Keratinocyte (primary cell): Measurements from ENCODE around the gene CXCL1. TPM values are rescaled to one million over a fixed set of nuclear protein-coding genes. Genes with fewer than 3 reads are reported as not detected.

Experiments
- DNase-seq: peaks from one replicate; pipeline ENCODE4 v3.0.0-alpha.2; 2011; ENCODE audit warnings: low read depth, missing footprints, low spot score
- FAIRE-seq: peaks from 2 replicates; lab custom pipeline; 2011; peaks lifted over from hg19 to GRCh38; lab: Jason Lieb, UNC
- H2AFZ ChIP-seq: 2 replicates; pipeline ENCODE4 v1.6.0; 2012; ENCODE audit warnings: low read length, control low read depth, inconsistent platforms; ENCODE audit not compliant: control insufficient read depth
- H3K27ac ChIP-seq: 2 replicates; pipeline ENCODE4 v1.5.1; 2011; ENCODE audit warnings: low read length; ENCODE audit not compliant: control insufficient read depth, insufficient read depth
- H3K27me3 ChIP-seq: 3 replicates; pipeline ENCODE4 v1.6.0; 2011; ENCODE audit warnings: low read length; ENCODE audit not compliant: control insufficient read depth, insufficient read depth; ENCODE audit errors: extremely low read depth
- H3K36me3 ChIP-seq, 2 experiments: 2 replicates in 1 of 2; 3 replicates in 1 of 2; pipeline ENCODE4 v1.5.1; 2011; ENCODE audit warnings: low read length in 2 of 2, mild to moderate bottlenecking in 1 of 2; ENCODE audit not compliant: control insufficient read depth in 2 of 2, insufficient read depth in 2 of 2; ENCODE audit errors: extremely low read depth in 1 of 2
- H3K4me1 ChIP-seq: 3 replicates; pipeline ENCODE4 v1.5.1; 2011; ENCODE audit warnings: low read length; ENCODE audit not compliant: control insufficient read depth, insufficient read depth; ENCODE audit errors: extremely low read depth
- H3K4me2 ChIP-seq: 3 replicates; pipeline ENCODE4 v1.6.0; 2011; ENCODE audit warnings: low read depth, low read length; ENCODE audit not compliant: control insufficient read depth, insufficient read depth; ENCODE audit errors: extremely low read depth
- H3K4me3 ChIP-seq, 3 experiments: fragments of 200-600 bp in 1 of 3; sonication (generic) in 1 of 3; 2 replicates in 2 of 3; 3 replicates in 1 of 3; pipeline ENCODE4 v1.5.1; 2011 to 2016; ENCODE audit warnings: low read length in 3 of 3, mild to moderate bottlenecking in 3 of 3, control low read depth in 2 of 3, inconsistent platforms in 1 of 3, low read depth in 1 of 3, mixed read lengths in 1 of 3, mixed run types in 1 of 3, moderate library complexity in 1 of 3; ENCODE audit not compliant: control insufficient read depth in 2 of 3, insufficient read depth in 2 of 3; ENCODE audit errors: extremely low read depth in 1 of 3
- H3K79me2 ChIP-seq: 2 replicates; pipeline ENCODE4 v1.6.0; 2012; ENCODE audit warnings: low read length; ENCODE audit not compliant: control insufficient read depth, insufficient read depth
- H3K9ac ChIP-seq: 3 replicates; pipeline ENCODE4 v1.6.0; 2011; ENCODE audit warnings: low read length; ENCODE audit not compliant: control insufficient read depth, insufficient read depth; ENCODE audit errors: extremely low read depth
- H3K9me1 ChIP-seq: 3 replicates; pipeline ENCODE4 v1.6.0; 2011; ENCODE audit warnings: low read length; ENCODE audit not compliant: control insufficient read depth, insufficient read depth; ENCODE audit errors: extremely low read depth
- H3K9me3 ChIP-seq: 2 replicates; pipeline ENCODE4 v1.5.1; 2012; ENCODE audit warnings: low read depth, low read length; ENCODE audit not compliant: control insufficient read depth
- H4K20me1 ChIP-seq: 3 replicates; pipeline ENCODE4 v1.6.0; 2011; ENCODE audit warnings: low read length; ENCODE audit not compliant: control insufficient read depth, insufficient read depth; ENCODE audit errors: extremely low read depth
- CTCF ChIP-seq, 3 experiments: IDR thresholded peaks in 1 of 3; conservative IDR thresholded peaks in 1 of 3; optimal IDR thresholded peaks in 1 of 3; 2 replicates in 2 of 3; 3 replicates in 1 of 3; pipeline versions ENCODE3 to v1.5.1; 2011; ENCODE audit warnings: low read length in 3 of 3, mild to moderate bottlenecking in 3 of 3, moderate library complexity in 2 of 3, control low read depth in 1 of 3, inconsistent platforms in 1 of 3; ENCODE audit not compliant: insufficient read depth in 2 of 3; ENCODE audit errors: extremely low read depth in 1 of 3
- EZH2 ChIP-seq: IDR thresholded peaks from one replicate; pipeline ENCODE4 v1.6.1; 2012; ENCODE audit warnings: inconsistent platforms, mild to moderate bottlenecking, low read length, moderate library complexity
- dilution Hi-C: fragments of 300-500 bp; cut with MboI; formaldehyde crosslinking; loops from one replicate; pipeline ENCODE4 v1.7.0; 2020; ENCODE audit warnings: low sequenced_read_pairs; ENCODE audit not compliant: extremely low pct_ligation_motif_present
- polyA plus RNA-seq, 5 experiments: library from polyadenylated mRNA; depleted of rRNA in 3 of 5; stranded (reverse) in 3 of 5; stranded (forward) in 1 of 5; unstranded in 1 of 5; fragments of >200 nt; gene quantifications; 1 replicate in 1 of 5; 2 replicates in 3 of 5; 3 replicates in 1 of 5; pipeline versions ENCODE4 v1.2.1 to v1.2.3, GENCODE V29; 2011 to 2012; ENCODE audit warnings: missing spikeins in 2 of 5, low read depth in 1 of 5, low replicate concordance in 1 of 5

CXCL1 gene
- polyA plus RNA-seq, 1 donor (not counting 4 experiments of a cell fraction or from before 2014, with no cell fraction given) = 35.5 TPM

- no peak overlapping the region for H3K4me3 ChIP-seq
- H3K27me3 ChIP-seq = no peaks in the 10 kb centered on the region
- H3K4me2 ChIP-seq = no peak overlapping the region
- H3K36me3 ChIP-seq = peaks cover 0 to 2% of the 10 kb centered on the region in 2 experiments
- dilution Hi-C loops = no loop called here
- H4K20me1 ChIP-seq = no peaks in the 10 kb centered on the region
- H3K79me2 ChIP-seq = no peaks in the 10 kb centered on the region
- no peak overlapping the region for H3K9ac ChIP-seq
- H2AFZ ChIP-seq = no peak overlapping the region
- H3K9me1 ChIP-seq = no peaks in the 10 kb centered on the region
- H3K4me1 ChIP-seq = peaks cover 38% of the 10 kb centered on the region
- no peak for DNase-seq
- no peak overlapping the region for H3K27ac ChIP-seq
- H3K9me3 ChIP-seq = no peaks in the 10 kb centered on the region
- FAIRE-seq = no peak
- TF ChIP-seq CTCF (optimal IDR thresholded peaks at IDR 0.05 in 1 of 3, IDR thresholded peaks at IDR 0.05 in 1 of 3, conservative IDR thresholded peaks at IDR 0.05 in 1 of 3; ENCODE audit: extremely low read depth in 1 of 3, insufficient read depth in 2 of 3, low read length in 3 of 3) = no peak
- TF ChIP-seq EZH2 = no peak
These were observed 3.6 kb upstream of the CXCL1 start for GRCh38 chr4:73865431-73866096.

GRCh38 chr4:73866246-73866645 lies 2.9 kb upstream of the CXCL1 start:
- peaks cover 41% of the 10 kb centered on the region for H3K4me1 ChIP-seq
- no peaks in the 10 kb centered on the region for H4K20me1 ChIP-seq
- TF ChIP-seq CTCF (optimal IDR thresholded peaks at IDR 0.05 in 1 of 3, IDR thresholded peaks at IDR 0.05 in 1 of 3, conservative IDR thresholded peaks at IDR 0.05 in 1 of 3; ENCODE audit: extremely low read depth in 1 of 3, insufficient read depth in 2 of 3, low read length in 3 of 3) (no peak), EZH2 (no peak)
- H2AFZ ChIP-seq = no peak overlapping the region
- dilution Hi-C loops = no loop called here
- H3K9me1 ChIP-seq = no peaks in the 10 kb centered on the region
- H3K4me2 ChIP-seq = peak overlapping the region; percentile 12
- H3K36me3 ChIP-seq = peaks cover 0 to 2% of the 10 kb centered on the region in 2 experiments
- no peak overlapping the region for H3K4me3 ChIP-seq
- no peak overlapping the region for H3K9ac ChIP-seq
- DNase-seq (no peak), FAIRE-seq (peak; percentile 69)
- H3K27me3 ChIP-seq = no peaks in the 10 kb centered on the region
- H3K27ac ChIP-seq = no peak overlapping the region
- no peaks in the 10 kb centered on the region for H3K79me2 ChIP-seq
- H3K9me3 ChIP-seq = no peaks in the 10 kb centered on the region
